Measurements from ENCODE around the gene MTA1.

DNA sequence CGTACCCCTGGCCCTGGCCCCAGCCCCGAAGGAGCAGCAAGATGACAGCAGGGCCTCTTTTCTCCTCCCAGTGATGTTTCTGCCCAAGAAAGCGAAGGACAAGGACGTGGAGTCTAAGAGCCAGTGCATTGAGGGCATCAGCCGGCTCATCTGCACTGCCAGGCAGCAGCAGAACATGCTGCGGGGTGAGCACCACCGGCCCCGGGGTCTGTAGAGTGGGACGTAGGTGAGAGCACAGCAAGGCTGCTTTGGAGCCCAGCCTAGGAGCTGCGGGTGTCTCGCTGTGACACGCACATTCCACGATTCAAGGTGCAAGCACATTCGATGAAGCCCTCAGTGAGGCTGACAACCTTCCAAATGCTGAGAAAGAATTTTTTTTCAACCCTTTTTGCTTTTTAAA lies 26.5 kb upstream of the MTA1 start:
- TF ChIP-seq, protein P1, sequence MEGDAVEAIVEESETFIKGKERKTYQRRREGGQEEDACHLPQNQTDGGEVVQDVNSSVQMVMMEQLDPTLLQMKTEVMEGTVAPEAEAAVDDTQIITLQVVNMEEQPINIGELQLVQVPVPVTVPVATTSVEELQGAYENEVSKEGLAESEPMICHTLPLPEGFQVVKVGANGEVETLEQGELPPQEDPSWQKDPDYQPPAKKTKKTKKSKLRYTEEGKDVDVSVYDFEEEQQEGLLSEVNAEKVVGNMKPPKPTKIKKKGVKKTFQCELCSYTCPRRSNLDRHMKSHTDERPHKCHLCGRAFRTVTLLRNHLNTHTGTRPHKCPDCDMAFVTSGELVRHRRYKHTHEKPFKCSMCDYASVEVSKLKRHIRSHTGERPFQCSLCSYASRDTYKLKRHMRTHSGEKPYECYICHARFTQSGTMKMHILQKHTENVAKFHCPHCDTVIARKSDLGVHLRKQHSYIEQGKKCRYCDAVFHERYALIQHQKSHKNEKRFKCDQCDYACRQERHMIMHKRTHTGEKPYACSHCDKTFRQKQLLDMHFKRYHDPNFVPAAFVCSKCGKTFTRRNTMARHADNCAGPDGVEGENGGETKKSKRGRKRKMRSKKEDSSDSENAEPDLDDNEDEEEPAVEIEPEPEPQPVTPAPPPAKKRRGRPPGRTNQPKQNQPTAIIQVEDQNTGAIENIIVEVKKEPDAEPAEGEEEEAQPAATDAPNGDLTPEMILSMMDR (IDR thresholded peaks at IDR 0.05; ENCODE audit: insufficient read depth, low read length, poor library complexity, severe bottlenecking) = no peak
- no peak for TF ChIP-seq EZH2phosphoT487 (conservative IDR thresholded peaks at IDR 0.05; ENCODE audit: low read length)

All from SU-DHL-6 (cell line).